ENCODE results near the gene GPRASP2.

Gene GPRASP2

GRCh38 chrX:102745857-102746584 is 33.8 kb downstream of the GPRASP2 start:
- no peak for DNase-seq

- no peak for DNase-seq
Measured at GRCh38 chrX:102765217-102765616, 53.0 kb downstream of the GPRASP2 start.

DNA sequence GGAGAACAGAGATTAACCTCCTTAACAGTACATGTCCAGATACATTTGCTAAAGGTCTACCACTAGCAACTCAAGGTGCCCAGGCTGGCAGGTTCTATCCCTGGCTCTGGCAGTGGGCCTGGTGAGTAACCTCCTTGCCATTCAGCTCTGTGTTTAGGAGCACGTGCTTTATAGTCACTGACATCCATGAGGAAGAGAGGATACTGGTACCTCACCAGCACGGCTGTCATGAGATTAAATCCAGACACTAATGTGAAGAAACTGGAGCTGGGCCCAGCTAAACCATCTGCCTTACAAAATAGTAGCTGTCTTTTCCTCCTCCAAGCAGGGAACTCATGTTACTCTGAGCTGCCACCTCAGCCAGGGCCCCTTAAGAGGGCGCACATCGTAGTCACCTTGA is 53.6 kb downstream of the GPRASP2 start:
- DNase-seq: no peak

DNA sequence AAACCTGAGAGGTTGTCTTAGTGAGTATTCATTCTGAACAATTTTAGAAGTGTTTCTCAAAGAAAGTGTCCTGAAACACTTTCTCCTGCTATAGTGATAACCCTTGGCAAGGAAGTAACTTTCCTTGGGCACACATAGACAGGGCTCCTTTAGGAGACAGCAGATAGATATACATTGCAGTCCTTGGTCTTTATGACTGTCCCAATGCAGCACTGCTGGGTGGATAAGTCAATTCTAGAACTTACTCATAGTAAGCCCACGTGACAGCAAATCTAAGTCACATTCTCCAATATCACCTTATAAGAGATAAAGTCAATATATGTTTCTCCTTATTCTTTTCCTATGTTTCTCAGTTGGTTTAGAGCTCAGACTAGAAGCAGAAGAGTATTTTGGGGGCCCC is 55.0 kb downstream of the GPRASP2 start:
- DNase-seq: no peak
